WERI-Rb-1 (cell line): ENCODE data around the gene SH3TC1.

Source experiments
- DNase-seq: peaks from one replicate; pipeline ENCODE4 v3.0.0-alpha.2; 2020
- H3K27ac ChIP-seq: fragments of 250-450 bp; sonication (Bioruptor Pico); 2 replicates; pipeline ENCODE4 v1.5.1; 2020; ENCODE audit warnings: mild to moderate bottlenecking, moderate library complexity
- H3K27me3 ChIP-seq: fragments of 250-450 bp; sonication (Bioruptor Pico); 2 replicates; pipeline ENCODE4 v1.5.1; 2021; ENCODE audit warnings: mild to moderate bottlenecking, low read depth, moderate library complexity; ENCODE audit not compliant: insufficient read depth, severe bottlenecking
- H3K36me3 ChIP-seq: fragments of 250-450 bp; sonication (Bioruptor Pico); 2 replicates; pipeline ENCODE4 v1.5.1; 2020; ENCODE audit warnings: mild to moderate bottlenecking, moderate library complexity
- H3K4me3 ChIP-seq: 2 replicates; pipeline ENCODE4 v1.5.1; 2011; ENCODE audit warnings: low read depth, mild to moderate bottlenecking, control low read depth, low read length
- H3K9me3 ChIP-seq: fragments of 250-450 bp; sonication (Bioruptor Pico); 2 replicates; pipeline ENCODE4 v1.5.1; 2021; ENCODE audit warnings: mild to moderate bottlenecking, moderate library complexity; ENCODE audit not compliant: severe bottlenecking
- TF ChIP-seq, protein P1 (sequence below): IDR thresholded peaks from 2 replicates; pipeline ENCODE4 v1.5.1; 2011; ENCODE audit warnings: low read depth, mild to moderate bottlenecking, control low read depth, inconsistent platforms, low read length

SH3TC1 gene

DNA sequence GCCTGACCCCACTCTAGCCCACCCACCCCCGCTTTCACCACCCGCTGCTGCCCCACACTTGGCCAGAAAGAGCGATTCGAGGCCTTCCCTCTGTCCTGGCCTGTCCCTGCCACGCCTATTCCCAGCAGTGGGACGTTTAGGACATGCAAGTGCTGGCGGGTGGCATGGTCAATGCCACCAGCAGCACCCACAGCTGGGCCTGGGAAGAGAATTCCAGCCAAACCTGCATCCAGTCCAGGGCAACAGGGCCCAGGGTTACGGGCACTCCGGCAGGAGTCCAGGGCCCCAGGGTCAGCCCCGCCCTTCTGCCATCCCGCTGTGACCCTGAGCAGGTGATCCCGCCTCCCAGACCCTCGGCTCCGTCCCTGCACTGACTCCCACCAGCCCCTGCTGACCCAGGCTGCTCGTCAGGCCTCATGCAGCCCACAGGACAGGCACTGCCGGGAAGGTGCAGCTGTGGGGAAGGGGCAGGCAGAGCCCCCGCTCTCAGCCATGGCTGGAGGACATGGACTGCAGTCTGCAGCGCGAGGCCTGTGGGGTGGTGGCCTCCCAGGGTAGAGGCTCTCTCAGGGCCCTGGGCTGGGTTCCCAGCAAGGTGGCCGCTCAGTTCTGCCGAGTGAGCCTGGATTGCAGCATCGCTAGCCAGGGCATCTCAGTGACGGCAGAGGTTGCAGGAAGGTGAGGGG lies 63.7 kb downstream of the SH3TC1 start:
- Histone ChIP-seq H3K4me3 (no peak overlapping the region), H3K36me3 (no peaks in the 10 kb centered on the region), H3K9me3 (peaks cover 9% of the 10 kb centered on the region), H3K27ac (no peak overlapping the region), H3K27me3 (no peaks in the 10 kb centered on the region)
- DNase-seq, result no peak
- TF ChIP-seq, protein P1, sequence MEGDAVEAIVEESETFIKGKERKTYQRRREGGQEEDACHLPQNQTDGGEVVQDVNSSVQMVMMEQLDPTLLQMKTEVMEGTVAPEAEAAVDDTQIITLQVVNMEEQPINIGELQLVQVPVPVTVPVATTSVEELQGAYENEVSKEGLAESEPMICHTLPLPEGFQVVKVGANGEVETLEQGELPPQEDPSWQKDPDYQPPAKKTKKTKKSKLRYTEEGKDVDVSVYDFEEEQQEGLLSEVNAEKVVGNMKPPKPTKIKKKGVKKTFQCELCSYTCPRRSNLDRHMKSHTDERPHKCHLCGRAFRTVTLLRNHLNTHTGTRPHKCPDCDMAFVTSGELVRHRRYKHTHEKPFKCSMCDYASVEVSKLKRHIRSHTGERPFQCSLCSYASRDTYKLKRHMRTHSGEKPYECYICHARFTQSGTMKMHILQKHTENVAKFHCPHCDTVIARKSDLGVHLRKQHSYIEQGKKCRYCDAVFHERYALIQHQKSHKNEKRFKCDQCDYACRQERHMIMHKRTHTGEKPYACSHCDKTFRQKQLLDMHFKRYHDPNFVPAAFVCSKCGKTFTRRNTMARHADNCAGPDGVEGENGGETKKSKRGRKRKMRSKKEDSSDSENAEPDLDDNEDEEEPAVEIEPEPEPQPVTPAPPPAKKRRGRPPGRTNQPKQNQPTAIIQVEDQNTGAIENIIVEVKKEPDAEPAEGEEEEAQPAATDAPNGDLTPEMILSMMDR, result no peak

DNA sequence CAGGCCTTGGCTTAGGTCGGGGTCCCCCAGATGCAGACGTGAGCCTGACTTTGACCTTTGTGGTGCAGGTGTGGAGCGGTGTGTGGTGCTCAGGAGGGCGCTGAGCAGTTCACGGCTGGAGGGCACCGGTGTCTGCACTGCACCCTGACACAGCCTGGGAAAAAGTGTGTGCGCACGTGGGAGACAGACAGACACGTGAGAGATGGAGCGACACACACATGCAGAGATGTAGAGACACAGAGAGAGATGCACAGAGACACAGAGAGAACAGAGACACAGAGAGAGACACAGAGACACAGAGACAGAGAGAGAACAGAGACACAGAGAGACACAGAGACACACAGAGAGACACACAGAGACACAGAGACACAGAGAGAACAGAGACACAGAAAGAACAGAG lies 64.3 kb downstream of the SH3TC1 start:
- DNase-seq, result no peak
- TF ChIP-seq, protein P1, result no peak

DNA sequence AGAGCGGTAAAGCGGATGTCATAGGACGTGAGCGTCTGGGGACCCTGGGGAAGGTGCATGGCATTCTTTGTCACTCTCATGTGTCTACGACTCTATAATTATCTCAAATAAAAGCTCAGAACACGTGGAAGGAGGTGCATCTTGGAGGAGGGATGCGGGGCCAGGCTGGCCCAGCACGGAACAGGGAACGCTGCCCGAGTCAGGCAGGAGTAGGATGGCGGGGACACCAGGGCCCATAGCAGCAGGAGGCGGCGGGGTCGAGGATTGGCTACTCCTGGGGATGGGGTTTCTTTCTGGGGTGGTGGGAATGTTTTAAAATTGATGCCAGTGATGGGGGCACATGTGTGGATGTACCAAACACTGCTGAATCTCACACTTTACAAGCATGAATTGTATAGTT lies 65.0 kb downstream of the SH3TC1 start:
- Histone ChIP-seq H3K27ac (no peak overlapping the region), H3K4me3 (no peak overlapping the region), H3K9me3 (peaks cover 8% of the 10 kb centered on the region), H3K27me3 (no peaks in the 10 kb centered on the region), H3K36me3 (no peaks in the 10 kb centered on the region)
- TF ChIP-seq, protein P1, result no peak
- no peak for DNase-seq

More for the DNA sequence above, 64.3 kb downstream of the SH3TC1 start:
- H3K27me3 ChIP-seq, result no peaks in the 10 kb centered on the region
- H3K27ac ChIP-seq, result no peak overlapping the region
- no peaks in the 10 kb centered on the region for H3K36me3 ChIP-seq
- H3K9me3 ChIP-seq, result peaks cover 9% of the 10 kb centered on the region
- no peak overlapping the region for H3K4me3 ChIP-seq

DNA sequence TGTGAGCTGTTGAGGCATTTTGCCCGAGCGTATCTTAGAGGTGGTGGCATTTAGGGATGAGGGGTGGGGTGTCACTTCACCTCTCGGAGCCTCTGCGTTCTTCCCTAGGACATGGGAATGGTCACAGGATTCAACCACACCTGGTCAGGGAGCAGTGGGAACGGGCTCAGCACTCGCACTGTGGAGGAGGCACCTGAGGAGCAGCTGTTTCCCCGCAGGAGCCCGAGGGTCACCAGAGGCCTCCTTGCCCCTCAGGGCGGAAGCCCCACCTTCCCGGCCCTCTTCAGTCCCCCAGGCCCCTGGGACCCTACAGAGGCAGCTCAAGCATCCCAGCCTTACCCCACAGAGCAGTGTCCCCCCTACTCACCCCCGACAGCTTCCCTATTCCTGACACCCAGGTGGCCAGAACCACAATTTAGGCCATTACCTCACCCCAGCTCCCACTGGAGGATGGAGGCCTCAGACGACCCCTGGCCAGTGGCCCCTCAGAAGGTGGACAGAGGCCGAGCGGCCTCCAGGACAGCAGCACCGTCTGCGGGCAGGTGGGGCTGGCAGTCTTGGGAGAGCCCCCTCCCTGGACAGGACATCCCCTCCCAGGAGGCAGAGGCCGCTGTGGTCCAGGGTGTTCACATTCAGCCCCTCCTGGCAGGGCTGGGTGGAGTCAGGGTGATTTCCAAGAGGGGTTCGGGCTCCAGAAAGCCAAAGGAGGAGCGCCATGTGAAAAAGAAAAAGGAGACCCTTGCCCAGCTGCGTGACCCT lies 66.3 kb downstream of the SH3TC1 start:
- DNase-seq, result no peak
- Histone ChIP-seq H3K4me3 (no peak overlapping the region), H3K27me3 (no peaks in the 10 kb centered on the region), H3K9me3 (no peaks in the 10 kb centered on the region), H3K36me3 (no peaks in the 10 kb centered on the region), H3K27ac (no peak overlapping the region)
- TF ChIP-seq, protein P1, result no peak

DNA sequence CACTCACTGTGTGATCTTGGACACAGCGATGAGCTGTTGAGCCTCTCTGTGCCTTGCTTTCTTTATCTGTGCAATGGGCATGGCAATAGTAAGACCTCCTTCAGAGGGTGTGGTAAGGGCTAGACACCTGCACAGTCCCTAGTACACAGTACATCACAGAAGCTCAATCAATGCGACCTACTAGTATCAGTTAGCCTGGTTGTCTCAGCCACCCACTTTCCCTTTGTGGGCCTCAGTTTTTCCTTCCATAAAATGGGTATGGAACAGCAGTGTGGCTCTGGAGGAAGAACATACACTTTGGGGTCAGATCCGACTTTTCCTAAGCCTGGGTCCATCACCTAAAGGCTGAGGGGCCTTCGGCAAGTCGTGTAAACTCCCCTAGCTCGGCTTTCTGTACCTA lies 67.0 kb downstream of the SH3TC1 start:
- Histone ChIP-seq H3K27ac (no peak overlapping the region), H3K36me3 (no peaks in the 10 kb centered on the region), H3K4me3 (no peak overlapping the region), H3K27me3 (no peaks in the 10 kb centered on the region), H3K9me3 (no peaks in the 10 kb centered on the region)
- TF ChIP-seq, protein P1, result no peak
- no peak for DNase-seq
